ENCODE results near the gene GNG4.

The GNG4 gene

GRCh38 chr1:235516862-235517446, 132.6 kb downstream of the GNG4 start:
- DNase-seq: no peak

- DNase-seq: no peak
Measured at GRCh38 chr1:235515844-235516512, 133.6 kb downstream of the GNG4 start.

- no peak for DNase-seq
Measured at GRCh38 chr1:235513495-235514366, 135.9 kb downstream of the GNG4 start.

- DNase-seq: no peak
Measured at GRCh38 chr1:235511470-235512240, 137.9 kb downstream of the GNG4 start.

DNA sequence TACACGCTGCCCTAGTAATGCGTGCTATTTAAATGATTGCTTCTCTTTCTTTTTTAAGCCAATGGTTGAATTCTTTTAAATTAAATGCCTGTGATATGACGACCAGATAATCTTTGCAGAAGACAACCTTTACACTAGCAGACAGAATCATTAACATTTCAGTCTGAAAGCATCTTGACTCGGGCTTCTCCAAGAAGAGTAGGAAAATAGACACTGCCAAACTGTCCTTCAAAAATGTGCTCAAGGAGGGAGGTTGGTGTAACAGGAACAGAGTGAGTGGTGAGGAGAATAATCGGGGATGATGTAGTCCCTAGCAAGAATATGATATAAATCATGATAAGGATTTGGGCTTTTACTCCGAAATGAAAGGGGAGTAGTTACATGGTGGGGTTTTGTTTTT, 138.8 kb downstream of the GNG4 start:
- no peak for DNase-seq

- no peak for DNase-seq
Measured at GRCh38 chr1:235507623-235508022, 142.0 kb downstream of the GNG4 start.

GRCh38 chr1:235504494-235505222, 144.9 kb downstream of the GNG4 start:
- peak; percentile 96 for DNase-seq

DNA sequence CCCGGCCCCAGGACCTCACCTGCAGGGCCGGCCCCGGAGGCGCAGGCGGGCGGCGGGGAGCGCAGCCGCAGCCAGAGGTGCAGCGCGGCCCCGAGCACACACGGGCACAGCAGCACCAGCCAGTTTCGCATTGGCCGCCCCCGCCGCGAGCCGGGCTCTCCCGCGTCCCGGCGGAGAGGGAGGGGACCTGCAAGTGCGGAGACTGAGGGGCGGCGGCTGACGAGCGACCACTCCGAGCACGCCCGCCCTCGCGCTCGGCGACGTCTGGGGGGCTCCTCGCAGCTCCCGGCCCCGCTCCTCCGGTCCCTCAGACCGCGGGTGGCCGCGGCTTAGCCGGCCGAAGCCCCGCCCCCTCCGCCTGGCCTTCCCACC, 145.5 kb downstream of the GNG4 start, which contains the start of gene B3GALNT2:
Gene B3GALNT2 (minus strand): TSS at position 331 of the 372 bp plus-strand sequence. CDS start 200 bp downstream, at position 131.
- no peak for DNase-seq

GRCh38 chr1:235503403-235504121, 146.0 kb downstream of the GNG4 start:
- no peak for DNase-seq

GRCh38 chr1:235502601-235503402, 146.8 kb downstream of the GNG4 start:
- DNase-seq: no peak

DNA sequence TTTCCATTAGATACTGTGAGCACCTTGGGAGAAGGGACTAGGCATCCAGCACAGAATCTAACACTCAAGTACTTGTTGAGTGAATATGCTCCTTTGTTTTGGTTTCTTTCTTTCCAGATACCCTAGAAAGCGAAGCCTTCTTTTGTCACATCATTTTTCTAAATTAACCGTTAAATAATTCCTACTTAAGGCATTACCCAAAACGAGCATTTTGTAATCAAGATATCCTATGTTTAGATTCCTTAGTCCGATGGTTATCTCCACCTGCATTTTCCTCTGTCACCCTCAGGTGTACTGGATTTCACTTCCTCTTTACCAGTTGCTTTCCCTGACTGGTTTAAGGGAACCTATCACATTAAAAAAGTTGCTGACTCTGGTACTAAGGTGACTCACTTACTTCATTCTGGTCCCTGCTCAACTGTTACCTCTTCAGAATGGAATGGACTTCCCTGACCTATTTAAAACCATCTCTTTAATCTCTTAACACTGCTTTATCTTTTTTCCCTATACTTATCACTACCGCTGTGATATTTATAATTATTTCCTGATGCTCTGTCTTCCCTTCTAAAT, 148.5 kb downstream of the GNG4 start:
- DNase-seq: no peak

Data from SIG-M5 (cell line).